NCI-H82 treated with DMSO at 0.1 percent for 48 hours (cell line): ENCODE results near the gene NEK5.
"Not testable (repeated sequence)": the region's sequence is repeated elsewhere in the genome, so short reads cannot be mapped to it uniquely, and the experiment has no call there.

Source experiments
- DNase-seq: peaks from one replicate; lab custom pipeline; 2025; ENCODE audit not compliant: unreplicated experiment; lab: John Stamatoyannopoulos, UW

Gene NEK5

GRCh38 chr13:52128714-52129700 is at the start of gene NEK5:
TSS of gene NEK5 (minus strand) at chr13:52129073. CDS start at chr13:52127482, 1,591 bp downstream.
- no peak for DNase-seq

GRCh38 chr13:52177276-52177675 is 48.4 kb upstream of the NEK5 start:
- no peak for DNase-seq

- DNase-seq = not testable (repeated sequence)
Measured at GRCh38 chr13:52173970-52174369, 45.1 kb upstream of the NEK5 start.

GRCh38 chr13:52173373-52173772 is 44.5 kb upstream of the NEK5 start:
- no peak for DNase-seq

- DNase-seq = not testable (repeated sequence)
Measured at GRCh38 chr13:52171686-52172085, 42.8 kb upstream of the NEK5 start.

- DNase-seq = not testable (repeated sequence)
Measured at GRCh38 chr13:52170828-52171391, 42.0 kb upstream of the NEK5 start.

- DNase-seq = no peak
Measured at GRCh38 chr13:52169839-52170238, 41.0 kb upstream of the NEK5 start.

GRCh38 chr13:52165411-52165810 is 36.5 kb upstream of the NEK5 start:
- DNase-seq = no peak

GRCh38 chr13:52164989-52165388 is 36.1 kb upstream of the NEK5 start:
- no peak for DNase-seq

GRCh38 chr13:52163878-52164277 is 35.0 kb upstream of the NEK5 start:
- DNase-seq = not testable (repeated sequence)

- DNase-seq = no peak
Measured at GRCh38 chr13:52162279-52163101, 33.6 kb upstream of the NEK5 start.

- no peak for DNase-seq
Measured at GRCh38 chr13:52161181-52161646, 32.3 kb upstream of the NEK5 start.

- DNase-seq = no peak
Measured at GRCh38 chr13:52160506-52160905, 31.6 kb upstream of the NEK5 start.

- DNase-seq = no peak
Measured at GRCh38 chr13:52160053-52160452, 31.2 kb upstream of the NEK5 start.

- peak; percentile 80 for DNase-seq
Measured at GRCh38 chr13:52159159-52159982, 30.5 kb upstream of the NEK5 start, which contains the start of gene NEK3. TSS of gene NEK3 (minus strand) at chr13:52159597. CDS start at chr13:52156191, 3,406 bp downstream.

- DNase-seq = no peak
Measured at GRCh38 chr13:52158629-52159158, 29.8 kb upstream of the NEK5 start.

GRCh38 chr13:52156724-52157261 is 27.9 kb upstream of the NEK5 start:
- no peak for DNase-seq

GRCh38 chr13:52155177-52155576 is 26.3 kb upstream of the NEK5 start:
- DNase-seq = no peak

- no peak for DNase-seq
Measured at GRCh38 chr13:52147225-52147624, 18.4 kb upstream of the NEK5 start.

GRCh38 chr13:52141299-52141698 is 12.4 kb upstream of the NEK5 start:
- DNase-seq = no peak
